ENCODE measurements around the gene DCK.

DNA sequence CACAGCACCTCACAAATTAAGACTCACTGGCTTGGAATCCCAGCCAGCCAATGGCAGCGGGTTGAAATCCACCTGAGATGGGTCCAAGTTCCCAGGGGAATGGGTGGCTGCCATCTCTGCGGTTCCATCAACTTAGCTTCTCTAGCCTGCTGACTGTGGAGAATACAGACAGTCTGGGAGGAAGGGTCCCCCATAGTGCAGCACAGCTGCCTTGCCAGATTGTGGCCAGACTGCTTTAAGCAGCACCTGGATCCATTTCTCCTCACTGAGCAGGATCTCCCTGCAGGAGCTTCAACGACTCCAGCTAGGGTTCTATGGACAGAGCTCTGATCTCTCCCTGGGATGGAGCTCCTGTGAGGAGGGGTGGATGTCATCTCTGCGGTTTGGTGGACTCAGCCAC, 51.8 kb downstream of the DCK start:
- TF ChIP-seq MAFK (IDR thresholded peaks at IDR 0.05; ENCODE audit: low read length) = no peak
- TF ChIP-seq NRF1 (conservative IDR thresholded peaks at IDR 0.05 in 1 of 2, IDR thresholded peaks at IDR 0.05 in 1 of 2) = no peak
